ENCODE measurements around the gene NVL.

DNA sequence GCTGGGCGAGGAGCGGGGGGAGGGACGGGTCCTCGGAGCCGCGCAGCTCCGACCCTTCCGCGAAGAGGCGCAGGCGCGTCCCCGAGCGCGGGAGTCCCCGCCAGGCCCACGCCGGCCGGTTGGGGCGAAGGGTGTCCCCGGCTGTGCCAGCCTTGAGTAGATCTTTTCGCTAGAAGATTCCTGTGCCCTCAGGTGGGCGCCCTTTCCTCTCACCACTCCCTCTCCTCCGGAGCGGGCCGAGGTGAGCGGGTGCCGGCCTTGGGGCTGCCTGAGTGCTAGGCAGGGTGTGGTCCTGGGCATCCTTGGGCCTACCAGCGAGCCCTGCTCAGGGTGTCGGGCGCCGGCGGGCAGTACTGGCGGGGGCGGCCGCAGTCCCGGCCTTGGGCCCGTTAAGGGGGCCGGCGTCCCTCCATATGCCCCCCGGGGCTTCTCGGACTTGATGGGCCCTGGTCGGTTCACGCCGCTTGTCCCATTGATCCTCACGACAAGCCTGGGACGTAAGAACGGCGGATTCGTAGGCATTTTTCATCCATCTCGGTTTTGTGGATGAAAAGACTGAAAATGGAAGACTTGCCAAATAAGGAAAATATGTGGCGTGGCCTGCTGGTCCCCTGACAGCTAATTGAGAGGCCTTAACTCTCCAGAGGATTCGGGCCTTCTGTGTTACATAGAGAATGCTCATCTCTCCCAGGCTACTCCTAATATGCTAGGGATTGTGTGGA, 146.2 kb downstream of the NVL start:
- TF ChIP-seq, protein P1, sequence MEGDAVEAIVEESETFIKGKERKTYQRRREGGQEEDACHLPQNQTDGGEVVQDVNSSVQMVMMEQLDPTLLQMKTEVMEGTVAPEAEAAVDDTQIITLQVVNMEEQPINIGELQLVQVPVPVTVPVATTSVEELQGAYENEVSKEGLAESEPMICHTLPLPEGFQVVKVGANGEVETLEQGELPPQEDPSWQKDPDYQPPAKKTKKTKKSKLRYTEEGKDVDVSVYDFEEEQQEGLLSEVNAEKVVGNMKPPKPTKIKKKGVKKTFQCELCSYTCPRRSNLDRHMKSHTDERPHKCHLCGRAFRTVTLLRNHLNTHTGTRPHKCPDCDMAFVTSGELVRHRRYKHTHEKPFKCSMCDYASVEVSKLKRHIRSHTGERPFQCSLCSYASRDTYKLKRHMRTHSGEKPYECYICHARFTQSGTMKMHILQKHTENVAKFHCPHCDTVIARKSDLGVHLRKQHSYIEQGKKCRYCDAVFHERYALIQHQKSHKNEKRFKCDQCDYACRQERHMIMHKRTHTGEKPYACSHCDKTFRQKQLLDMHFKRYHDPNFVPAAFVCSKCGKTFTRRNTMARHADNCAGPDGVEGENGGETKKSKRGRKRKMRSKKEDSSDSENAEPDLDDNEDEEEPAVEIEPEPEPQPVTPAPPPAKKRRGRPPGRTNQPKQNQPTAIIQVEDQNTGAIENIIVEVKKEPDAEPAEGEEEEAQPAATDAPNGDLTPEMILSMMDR (IDR thresholded peaks at IDR 0.05) = no peak
- TF ChIP-seq POLR2A (IDR thresholded peaks at IDR 0.05) (no peak), POLR2AphosphoS5 (IDR thresholded peaks at IDR 0.05) (no peak)

Data from gastroesophageal sphincter (tissue), 3 donors.